ENCODE data around the gene MRPL30.
A peak's percentile ranks its signal among the peaks of the same experiment; 100 is the strongest.
"Not testable (repeated sequence)": the region's sequence is repeated elsewhere in the genome, so short reads cannot be mapped to it uniquely, and the experiment has no call there.

The MRPL30 gene

DNA sequence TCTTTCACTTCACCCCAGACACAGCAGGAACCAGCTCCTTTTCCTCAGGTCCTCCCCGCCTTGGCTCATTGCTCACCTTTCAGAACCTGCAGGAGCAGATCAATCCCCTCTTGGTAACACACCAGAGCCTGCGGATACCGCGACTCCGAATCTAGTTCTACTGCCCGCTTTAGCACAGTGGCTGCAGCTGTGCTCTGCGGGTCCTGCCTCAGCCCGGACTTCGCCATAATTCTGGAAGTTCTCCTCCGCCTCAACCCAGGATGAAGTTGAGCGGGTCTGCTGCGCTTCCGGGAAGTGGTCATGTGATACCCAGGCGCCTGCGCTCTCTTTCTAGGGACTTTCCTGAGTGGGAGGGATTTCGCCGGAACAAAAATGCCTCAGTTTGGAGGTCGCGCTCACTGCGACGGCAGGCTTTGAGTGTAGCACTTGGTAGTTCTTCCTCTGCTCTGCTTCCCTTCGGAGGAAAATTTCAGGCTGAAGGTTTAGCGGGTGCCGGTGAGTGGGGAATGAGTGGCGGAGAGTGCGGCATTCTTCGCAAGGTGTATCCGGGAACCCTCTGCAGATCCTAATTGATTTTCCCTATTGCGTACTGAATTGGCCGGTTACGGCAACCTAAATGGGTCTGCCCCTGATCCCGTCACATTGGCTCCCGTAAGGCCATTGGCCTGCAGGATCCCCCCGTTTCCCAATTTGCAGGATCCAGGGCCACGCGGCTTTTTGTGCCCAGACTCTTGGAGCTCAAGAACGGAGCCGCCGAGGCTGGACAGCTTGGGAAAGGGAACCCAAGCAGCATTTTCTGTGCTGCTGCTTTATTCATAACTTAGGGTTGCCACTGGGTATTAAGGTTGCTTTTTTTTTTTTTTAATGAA lies at the start of gene MRPL30, which contains the start of gene MITD1:
MRPL30 (plus strand) TSS at position 430 of the 869 bp plus-strand sequence. CDS start 5,020 bp downstream, outside the sequence.
MITD1 (minus strand) TSS at position 304 of the 869 bp plus-strand sequence; CDS start at position 227, 77 bp downstream.
- DNase-seq (ENCODE audit: low spot score): peak; percentile 88

DNA sequence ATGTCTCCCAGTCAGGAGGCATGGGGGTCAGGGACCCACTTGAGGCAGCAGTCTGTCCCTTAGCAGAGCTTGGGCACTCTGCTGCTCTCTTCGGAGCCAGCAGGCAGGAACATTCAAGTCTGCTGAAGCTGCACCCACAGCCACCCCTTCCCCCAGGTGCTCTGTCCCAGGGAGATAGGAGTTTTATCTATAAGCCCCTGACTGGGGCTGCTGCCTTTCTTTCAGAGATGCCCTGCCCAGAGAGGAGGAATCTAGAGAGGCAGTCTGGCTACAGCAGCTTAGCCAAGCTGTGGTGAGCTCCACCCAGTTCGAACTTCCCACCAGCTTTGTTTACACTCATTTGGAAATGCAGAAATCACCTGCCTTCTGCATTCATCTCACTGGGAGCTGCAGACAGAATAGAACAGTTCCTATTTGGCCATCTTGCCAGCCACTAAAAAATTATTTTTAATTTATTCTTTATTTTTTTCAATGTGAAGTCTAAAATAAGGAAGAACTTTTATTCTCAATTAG lies 45.9 kb upstream of the MRPL30 start:
- not testable (repeated sequence) for DNase-seq (ENCODE audit: low spot score)

DNA sequence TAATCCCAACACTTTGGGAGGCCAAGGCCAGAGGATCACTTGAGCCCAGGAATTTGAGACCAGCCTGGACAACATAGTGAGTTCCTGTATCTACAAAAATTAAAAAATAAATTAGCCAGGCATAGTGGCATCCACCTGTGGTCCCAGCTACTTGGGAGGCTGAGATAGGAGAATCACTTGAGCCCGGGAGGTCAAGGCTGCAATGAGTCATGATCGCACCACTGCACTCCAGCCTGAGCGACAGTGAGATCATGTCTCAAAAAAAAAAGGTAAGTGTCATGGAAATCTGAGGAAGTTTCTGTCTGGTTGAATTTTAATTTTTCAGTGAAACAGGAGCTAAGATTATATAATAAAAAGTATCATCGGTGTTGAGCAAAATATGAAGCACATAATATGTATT lies 42.0 kb upstream of the MRPL30 start:
- no peak for DNase-seq (ENCODE audit: low spot score)

DNA sequence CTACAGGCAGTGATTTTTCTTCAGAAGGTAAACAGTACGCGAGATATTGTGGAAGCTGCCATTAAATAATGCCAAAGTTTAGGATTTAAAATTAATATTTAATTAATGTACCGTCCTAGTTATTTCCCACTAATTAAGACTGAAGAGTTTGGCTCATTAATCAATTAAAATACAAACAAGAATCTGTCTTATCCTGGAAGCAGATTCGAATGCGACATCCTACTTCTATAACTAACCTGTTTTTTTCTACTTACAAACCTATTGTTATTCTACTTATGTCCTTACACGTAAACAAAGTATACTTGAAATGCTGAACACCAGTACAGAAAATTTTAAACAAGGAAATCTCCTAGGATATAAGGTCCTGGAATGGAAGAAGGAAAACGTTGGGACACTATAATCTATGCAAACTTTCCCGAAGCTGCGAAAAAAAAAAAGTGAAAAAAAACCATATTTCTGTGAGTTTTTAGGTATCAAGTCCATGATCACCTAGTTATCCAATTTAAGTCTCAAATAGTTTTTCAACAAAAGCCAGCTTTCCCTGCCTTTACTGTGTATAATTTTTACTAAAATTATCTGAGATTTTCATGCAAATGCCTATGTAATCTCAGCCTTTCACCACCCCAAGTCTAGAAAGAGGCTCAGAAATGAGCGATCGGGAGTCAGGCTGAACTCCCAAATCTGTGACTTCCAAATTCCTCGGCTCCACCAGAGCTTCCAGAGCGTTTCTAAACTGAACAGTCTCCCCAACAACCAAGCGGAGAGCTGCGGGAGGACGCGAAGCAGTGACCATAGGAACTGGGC lies 40.7 kb upstream of the MRPL30 start:
- no peak for DNase-seq (ENCODE audit: low spot score)

DNA sequence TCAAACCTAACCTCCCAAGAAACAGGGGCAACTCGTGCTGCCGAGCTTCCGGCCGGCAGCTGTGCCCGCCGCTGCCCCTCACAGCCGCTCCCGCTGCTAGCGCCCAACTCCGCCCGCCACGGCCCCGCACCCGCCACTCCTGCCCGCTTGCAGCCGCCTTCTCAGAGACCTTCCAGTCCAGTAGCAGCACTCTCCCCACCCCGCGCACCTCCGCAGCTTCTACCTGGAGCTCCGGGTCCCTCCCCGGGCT lies 40.2 kb upstream of the MRPL30 start:
- no peak for DNase-seq (ENCODE audit: low spot score)

DNA sequence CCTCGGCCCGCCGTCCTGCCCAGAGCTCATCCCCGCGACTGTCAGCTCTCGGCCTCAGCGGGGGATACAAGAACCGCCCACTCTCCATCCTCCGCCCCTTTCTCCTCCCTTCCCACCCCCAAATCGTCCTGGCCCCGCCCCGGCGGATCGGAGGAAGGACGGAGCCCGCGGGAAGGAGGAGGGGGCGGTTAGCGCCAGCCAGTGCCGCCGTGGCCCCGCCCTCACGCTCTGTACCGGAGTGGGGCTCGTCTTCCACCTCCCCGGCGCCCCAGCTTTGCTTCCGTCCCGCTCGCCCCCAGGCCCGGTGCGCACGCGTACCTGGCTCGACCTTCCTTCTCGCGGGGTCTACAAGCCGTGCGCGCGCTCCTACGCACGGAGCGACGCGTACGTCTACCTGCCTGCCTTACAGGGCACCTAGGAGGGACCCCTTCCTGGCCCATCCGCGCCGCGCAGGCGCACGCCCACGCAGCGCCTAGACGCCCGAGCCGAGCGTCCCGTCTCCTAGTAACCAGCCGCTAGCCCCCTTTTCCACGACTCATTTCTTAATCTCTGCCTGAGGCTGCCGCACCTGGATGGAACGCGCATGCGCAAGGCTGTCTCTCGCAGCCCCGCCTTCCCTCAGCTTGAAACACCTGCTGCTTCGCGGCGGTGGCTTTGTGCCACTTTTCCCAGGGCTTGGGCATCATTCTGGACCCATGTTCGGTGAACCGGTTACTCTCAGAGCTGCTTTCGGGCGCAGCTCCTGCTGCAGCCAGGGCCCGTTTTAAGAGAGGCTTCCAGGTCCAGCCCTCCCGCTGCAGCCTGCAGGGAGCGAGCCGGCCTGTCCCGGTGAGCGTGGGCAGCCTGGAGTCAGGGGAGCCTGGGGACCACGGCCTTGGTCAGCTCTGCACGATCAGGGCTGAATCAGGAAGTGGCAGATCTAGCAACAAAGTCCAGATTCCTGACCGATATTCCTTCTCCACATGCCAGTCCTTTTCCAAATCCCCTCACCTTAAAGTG lies 39.6 kb upstream of the MRPL30 start, which contains the start of gene C2orf15:
C2orf15 (plus strand) TSS at position 598 of the 999 bp plus-strand sequence. CDS start 8,852 bp downstream, outside the sequence.
- peak; percentile 67 for DNase-seq (ENCODE audit: low spot score)

DNA sequence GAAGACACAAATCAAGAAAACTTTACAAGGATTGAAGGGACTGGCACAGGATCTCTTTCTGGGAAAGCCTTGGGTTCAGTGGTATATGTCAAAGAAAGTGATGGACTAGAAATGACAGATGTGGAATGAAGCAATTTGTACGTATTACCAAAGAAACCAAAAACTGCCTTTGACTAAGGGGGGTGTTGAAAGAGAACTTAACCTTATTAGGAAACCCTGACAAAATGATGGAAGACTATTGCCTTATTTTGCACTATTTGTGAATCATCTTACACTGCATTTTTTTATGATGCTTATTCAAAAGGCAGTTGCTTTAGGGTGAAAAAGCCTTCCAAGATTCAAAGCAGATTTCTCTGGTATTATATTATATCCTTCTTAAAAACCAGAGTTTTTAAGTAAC lies 30.3 kb upstream of the MRPL30 start:
- DNase-seq (ENCODE audit: low spot score): no peak

DNA sequence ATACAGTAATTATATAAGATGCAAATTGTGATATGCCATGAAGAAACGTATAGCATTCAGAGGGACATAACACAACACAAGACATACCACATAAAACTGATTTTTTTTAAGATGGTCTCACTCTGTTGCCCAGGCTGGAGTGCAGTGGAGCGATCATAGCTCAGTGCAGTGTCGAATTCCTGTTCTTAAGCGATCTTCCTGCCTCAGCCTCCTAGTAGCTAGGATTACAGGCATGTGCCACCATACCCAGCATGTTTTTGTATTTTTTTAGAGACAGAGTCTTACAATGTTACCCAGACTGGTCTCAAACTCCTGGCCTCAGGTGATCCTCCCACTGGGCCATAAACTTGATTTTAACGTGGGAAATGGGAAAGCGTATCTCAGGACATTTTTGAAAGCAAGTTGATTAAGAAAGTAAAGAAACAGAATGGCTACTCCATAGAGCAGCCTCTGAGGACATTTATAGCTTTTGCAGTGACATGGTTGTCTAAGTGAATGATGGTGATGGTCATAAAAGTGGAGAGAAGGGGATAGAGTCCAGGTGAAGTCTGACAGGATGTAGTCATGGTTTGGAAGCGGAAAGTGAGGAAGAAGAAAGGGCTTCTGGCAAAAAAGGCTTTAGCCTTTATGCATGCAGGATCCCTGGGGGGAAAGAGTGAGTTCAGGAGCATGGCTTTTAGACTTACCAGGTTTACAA lies 28.6 kb upstream of the MRPL30 start:
- DNase-seq (ENCODE audit: low spot score): no peak

DNA sequence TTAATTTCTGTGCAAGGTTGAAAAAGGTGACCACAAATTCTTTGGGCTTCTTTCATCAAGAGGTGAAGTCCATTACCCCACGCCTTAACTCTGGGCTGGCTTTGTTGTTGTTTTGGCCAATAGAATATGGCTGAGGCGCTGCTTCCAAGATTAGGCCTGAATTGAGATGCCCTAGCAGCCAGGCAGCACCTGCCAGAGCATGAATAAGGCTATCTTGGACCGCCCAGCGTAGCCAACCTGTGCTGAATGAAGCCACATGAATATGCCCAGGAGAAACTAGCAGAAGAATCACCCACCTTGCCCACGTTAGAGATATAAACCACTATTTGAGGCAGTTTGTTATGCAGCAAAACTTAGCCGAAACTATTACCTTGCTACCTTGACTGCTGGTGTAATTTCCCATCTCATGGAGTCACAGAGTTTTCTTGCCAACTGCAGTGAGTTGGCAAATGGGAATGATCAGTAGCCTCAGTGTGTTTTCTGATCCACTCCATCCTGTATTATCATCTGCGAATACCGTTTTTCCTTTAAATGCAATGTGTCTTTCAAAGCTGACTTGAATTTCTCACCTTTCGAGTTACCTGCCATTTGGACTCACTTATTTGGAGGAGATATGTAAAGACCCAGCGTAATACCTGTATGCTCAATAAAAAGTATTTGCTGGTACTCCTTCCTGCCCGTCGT lies 26.9 kb upstream of the MRPL30 start:
- no peak for DNase-seq (ENCODE audit: low spot score)

DNA sequence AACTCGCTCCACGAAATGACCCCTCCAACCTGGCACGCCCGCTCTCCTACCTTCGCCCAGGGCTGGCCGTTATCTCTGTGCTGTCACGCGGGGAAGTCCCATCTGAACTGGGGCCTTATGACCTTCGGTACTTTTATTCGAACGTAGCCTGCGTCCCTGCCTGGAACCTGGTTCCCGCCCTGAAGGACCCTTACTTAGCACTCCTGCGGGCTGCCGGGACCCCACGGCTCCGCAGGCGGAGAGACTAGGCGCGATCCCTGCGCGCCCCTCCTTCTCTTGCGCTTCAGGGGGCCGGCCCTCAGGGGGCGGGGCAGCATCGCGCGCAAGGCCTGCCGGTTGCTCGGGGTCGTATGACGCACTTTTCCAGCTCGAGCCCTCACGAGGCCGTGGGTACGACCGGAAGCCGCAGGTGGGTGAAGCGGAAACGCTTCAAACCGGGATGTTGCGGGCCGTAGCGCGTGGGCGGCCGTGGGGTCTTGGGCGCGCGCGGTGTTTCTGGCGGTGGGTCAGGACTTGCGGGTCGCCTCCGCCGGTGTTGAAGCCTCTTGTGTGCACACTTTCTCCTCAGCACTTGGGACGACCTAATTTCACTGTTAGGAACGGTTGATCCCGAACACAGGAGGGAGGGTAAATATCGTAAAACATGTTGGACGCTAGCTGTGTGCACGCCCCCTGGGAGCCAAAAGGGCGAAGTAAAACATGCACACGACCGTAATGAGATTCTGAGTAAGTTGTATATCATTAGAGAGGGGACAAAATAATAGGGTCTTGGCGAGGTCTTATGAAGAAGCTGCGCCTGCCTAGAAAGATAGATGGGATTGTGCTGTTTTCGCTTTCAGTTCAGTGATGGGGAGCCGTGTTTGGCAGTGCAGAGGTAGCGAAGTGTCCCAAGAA lies 26.1 kb upstream of the MRPL30 start, which contains the start of the genes LIPT1 and TSGA10:
LIPT1 (plus strand) TSS at position 325 of the 894 bp plus-strand sequence. CDS start 6,991 bp downstream, outside the sequence.
TSGA10 (minus strand) TSS at position 300 of the 894 bp plus-strand sequence. CDS start 45,503 bp downstream, outside the sequence.
- peak; percentile 92 for DNase-seq (ENCODE audit: low spot score)

DNA sequence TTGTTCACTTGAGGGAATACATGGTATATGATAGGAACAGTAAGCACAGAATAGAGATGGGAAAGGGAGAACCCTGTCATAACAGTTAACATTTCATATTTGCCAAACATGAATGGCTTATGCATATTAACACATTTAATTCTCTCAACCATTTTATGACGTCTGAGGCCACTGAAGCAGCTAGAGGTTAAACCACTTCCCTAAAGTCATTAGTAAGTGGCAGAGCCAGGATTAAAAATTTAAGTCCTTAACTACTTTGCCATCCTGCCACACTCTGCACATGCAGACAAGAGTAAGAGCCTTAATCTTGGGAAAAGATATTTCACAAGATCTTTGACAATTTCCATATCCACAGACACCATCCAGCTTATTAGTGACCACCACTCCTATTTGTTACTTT lies 24.1 kb upstream of the MRPL30 start:
- DNase-seq (ENCODE audit: low spot score): no peak

DNA sequence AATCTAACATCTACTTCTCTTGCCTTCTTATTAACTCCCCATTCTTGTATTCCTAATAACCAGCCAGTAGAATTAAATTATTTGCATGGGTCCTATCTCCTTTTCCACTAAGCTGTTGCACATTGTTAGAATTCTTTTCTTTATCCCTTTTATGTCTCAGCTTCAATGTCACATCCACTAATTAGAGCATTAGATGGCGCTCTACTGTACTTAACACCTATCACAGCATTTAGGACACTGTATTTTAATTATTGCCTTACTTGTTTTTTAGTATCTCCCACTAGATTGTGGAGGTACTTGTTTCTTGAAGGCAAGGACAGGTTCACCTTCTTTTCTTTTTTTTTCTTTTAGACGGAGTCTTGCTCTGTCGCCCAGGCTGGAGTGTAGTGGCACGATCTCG lies 22.4 kb upstream of the MRPL30 start:
- DNase-seq (ENCODE audit: low spot score): no peak

DNA sequence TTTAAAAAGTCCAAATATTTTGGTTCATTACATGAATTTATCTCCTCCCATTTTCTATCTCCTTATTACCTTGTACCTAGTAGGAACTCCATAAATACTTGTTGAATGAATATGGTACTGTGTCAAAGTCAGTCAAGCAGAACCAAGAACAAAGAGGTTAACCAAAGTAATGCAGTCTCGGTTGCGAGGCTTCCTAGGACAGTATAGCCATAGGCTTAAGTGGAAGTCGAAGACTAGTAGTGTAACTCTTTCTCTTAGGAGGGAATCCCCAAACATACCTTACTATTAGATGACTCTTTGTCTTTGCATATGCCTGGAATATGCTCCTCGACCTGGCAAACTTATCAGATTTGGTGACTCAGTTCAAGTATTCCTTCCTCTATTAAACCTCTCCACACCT lies 21.4 kb upstream of the MRPL30 start:
- DNase-seq (ENCODE audit: low spot score): no peak

DNA sequence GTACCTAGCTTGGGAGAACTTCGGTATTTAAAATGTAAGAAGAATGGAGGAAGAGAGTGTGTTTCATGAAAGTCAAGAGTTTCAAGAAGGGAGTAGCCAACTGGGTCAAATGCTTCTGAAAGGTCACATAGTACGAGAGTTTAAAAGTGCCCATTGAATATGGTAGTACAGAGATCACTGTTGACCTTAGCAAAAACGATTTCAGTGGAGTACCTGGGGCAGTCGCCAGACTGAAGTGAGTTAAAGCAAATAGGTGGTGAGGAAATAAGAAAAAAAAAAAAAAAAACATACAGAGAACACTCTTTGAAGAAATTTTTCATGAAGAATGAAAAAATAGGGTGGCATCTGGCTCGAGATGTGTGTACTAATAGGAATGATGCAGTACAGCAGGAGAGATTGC lies 14.8 kb upstream of the MRPL30 start:
- DNase-seq (ENCODE audit: low spot score): no peak

DNA sequence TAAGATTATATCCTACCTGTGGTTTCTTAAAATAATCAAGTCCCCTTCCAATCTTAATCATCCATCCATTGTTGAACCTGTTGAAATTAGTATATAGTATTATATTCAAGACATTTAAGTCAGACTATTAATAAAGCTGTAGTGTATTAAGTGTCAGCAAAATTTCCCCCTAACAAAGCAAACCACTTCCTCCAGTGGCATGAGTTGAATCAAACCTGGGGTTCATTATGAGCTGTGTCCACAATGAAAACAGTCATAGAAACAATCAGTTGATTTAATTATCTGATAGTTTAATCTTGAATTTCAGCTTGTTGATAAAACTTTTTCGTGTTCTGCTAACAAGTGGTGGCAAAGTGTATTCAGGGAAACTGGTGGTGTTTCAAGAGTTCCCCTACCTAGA lies 11.4 kb upstream of the MRPL30 start:
- DNase-seq (ENCODE audit: low spot score): no peak

DNA sequence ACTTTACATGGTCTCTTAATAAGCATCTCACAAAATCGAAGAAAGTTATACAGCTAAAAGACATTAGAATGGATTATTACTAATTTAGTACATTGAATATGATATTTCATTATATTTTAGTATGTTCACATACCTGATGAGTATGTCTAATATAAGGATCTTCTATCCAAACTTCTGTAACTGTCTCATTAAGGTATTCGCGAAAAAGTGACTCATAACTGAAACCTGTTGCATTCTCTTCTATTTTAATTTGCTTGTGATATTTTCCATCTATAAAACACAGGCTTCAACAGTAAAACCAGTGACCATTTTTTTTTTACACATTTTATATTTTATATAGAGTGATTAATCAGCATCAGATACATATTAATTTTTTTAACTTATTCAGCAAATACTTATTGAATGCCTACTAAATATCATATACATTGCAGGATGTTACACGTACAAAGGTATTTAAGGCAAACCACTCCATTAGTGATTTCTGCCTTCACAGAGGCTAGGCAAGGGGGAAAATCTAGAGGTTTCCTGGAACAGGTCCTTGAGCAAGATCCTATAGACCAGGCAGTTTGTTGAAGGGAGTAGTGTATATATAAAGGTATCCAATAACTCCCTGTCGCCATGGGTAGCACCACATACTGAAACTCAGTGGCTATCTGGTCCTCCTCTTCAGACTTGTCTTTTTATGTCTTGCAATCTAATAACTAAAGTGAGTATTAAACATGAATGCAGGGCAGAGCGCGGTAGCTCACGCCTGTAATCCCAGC lies 9.4 kb upstream of the MRPL30 start:
- no peak for DNase-seq (ENCODE audit: low spot score)

DNA sequence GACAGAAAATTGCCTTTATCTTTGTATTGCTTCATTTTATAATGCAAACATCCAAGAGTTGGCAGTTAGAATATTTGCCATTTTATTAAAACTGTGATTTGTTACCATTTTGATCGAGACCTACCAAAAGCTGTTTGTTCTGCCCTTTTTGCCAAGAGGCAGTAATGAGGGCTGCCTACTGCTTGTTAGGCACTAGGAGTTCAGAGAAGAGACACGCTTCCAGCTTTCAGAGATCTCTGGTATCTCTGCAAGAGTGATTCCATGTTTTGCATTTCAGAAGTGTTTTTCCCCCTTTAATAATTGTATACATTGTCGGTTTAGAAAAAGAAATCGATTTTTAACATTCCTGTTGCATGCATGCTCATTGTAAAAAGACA lies 628 bp downstream of the MRPL30 start:
- DNase-seq (ENCODE audit: low spot score): peak; percentile 13

DNA sequence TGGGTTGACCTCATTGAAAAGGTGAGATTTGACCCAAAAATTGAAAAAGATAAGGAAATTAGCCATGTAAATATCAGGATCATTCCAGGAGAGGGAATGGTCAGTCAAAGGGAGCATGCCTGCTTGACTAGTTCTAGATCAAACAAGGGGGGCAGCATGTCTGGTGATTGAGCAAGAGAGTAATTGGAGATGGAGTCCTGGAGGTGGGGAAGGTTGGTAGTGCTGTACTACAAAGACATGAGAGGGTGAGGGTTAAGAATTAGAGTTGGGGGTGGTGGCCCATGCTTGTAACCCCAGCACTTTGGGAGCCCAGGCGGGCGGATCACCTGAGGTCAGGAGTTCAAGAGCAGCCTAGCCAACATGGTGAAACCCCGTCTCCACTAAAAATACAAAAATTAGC lies 2.0 kb downstream of the MRPL30 start:
- DNase-seq (ENCODE audit: low spot score): no peak

All from COLO829 (cell line).